HG03457 (cell line): Measurements from ENCODE around the gene QPRT.
"Not testable (repeated sequence)": the region's sequence is repeated elsewhere in the genome, so short reads cannot be mapped to it uniquely, and the experiment has no call there.

Experiments
- ATAC-seq: cut with Tn5 transposase; IDR thresholded peaks from one replicate; pipeline ENCODE4 v1.9.1; 2021; ENCODE audit warnings: moderate number of reproducible peaks; ENCODE audit not compliant: unreplicated experiment

QPRT gene

GRCh38 chr16:29662000-29662728 is 16.8 kb upstream of the QPRT start:
- no peak for ATAC-seq

GRCh38 chr16:29662729-29663015 is 16.3 kb upstream of the QPRT start:
- ATAC-seq, result no peak

DNA sequence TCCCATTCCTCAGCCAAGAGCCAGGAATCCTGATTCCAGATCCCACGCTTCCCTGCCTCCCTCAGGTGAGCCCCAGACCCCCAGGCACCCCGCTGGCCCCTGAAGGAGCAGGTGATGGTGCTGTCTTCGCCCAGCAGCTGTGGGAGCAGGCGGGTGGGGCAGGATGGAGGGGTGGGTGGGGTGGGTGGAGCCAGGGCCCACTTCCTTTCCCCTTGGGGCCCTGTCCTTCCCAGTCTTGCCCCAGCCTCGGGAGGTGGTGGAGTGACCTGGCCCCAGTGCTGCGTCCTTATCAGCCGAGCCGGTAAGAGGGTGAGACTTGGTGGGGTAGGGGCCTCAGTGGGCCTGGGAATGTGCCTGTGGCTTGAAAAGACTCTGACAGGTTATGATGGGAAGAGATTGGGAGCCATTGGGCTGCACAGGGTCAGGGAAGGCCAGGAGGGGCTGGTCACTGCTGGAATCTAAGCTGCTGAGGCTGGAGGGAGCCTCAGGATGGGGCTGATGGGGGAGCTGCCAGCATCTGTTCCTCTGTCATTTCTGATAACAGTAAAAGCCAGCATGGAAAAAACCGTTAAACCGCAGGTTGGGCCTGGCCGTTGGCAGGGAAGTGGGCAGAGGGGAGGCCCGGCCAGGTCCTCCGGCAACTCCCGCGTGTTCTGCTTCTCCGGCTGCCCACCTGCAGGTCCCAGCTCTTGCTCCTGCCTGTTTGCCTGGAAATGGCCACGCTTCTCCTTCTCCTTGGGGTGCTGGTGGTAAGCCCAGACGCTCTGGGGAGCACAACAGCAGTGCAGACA is 15.8 kb upstream of the QPRT start, which contains the start of gene SPN:
Gene SPN, plus strand, starts transcription at position 232 of the 791 bp plus-strand sequence. Its CDS starts 482 bp downstream, at position 714.
- no peak for ATAC-seq

GRCh38 chr16:29663807-29664090 is 15.2 kb upstream of the QPRT start:
- no peak for ATAC-seq

- no peak for ATAC-seq
These were observed 14.7 kb upstream of the QPRT start for GRCh38 chr16:29664091-29664921.

DNA sequence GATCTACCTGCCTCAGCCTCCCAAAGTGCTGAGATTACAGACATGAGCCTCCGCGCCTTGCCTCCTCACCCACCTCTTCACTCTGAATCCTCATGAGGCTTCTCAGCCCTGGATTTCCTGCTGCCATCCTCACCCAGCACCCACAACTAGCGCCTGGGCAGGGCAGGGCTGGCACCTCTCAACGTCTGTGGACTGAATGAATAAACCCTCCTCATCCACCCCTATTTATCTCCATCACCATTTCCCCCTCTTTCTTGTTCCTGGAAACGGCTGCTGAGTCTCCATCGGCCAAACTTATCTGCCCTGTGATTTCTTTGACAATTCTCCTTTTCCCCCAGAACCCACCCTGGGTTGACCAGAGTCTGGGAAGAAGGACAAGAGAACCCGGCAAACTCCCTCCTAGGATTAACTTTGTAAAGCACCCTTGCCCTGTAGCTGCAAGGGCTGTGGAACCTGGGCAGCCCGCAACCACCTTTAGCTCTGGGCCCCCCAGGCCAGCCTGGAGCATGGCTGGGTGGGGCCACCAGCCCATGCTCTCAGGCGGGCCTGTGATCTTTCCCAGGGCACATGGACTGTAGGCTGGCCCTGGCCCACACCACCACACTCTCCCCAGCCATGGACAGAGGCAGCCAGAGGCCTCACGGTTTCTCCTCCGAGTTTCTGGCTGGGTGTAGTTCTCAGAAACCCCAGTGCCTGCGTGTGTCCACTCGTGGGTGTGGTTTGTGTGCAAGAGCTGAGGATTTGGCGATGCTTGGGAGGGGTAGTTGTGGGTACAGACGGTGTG is 13.5 kb upstream of the QPRT start:
- no peak for ATAC-seq

DNA sequence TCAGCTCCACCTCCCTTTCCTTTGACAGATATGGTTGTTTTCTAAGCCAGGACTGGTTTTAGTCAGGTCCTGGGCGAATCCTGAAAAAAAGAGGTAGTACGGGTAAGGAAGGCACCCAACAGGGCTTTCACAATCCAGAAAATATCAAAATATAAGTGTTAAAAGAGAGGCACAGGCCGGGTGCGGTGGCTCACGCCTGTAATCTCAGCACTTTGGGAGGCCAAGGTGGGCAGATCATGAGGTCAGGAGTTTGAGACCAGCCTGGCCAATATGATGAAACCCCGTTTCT is 11.7 kb upstream of the QPRT start:
- ATAC-seq, result not testable (repeated sequence)

DNA sequence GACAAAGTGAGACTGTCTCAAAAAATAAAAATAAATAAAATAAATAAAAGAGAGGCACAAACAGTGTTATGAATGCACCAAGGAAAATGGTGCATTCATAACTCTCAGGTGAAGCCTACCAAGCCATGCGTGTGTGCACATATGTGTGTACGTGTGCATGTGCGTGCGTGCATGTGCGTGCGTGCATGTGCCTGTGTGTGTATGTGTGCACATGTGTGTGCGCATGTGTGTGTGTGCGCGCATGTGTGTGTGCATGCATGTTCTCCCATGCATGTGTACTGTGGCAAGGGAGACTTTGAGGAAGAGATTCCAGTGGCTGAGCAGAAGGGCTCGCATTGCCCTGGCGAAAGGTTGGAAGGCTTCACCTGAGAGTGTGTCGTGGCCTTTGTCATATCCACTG is 11.2 kb upstream of the QPRT start:
- no peak for ATAC-seq

GRCh38 chr16:29668267-29668666 is 10.7 kb upstream of the QPRT start:
- ATAC-seq, result no peak

DNA sequence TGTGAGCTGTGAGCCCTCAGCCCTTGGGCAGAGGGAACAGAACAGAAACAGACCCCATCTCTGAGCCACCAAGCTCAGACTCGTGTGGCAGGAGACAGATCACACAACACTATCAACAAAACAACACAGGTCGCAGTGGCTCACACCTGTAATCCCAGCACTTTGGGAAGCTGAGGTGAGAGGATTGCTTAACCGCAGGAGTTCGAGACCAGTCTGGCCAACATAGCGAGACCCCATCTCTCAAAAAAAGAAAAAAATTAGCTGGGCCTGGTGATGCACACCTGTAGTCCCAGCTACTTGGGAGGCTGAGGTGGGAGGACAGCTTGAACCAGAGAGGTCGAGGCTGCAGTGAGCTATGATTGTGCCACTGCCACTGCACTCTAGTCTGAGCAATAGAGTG is 5.5 kb upstream of the QPRT start:
- no peak for ATAC-seq

- ATAC-seq, result no peak
These were observed 4.8 kb upstream of the QPRT start for GRCh38 chr16:29674188-29674587.

GRCh38 chr16:29675811-29676643 is 3.0 kb upstream of the QPRT start:
- ATAC-seq, result no peak

DNA sequence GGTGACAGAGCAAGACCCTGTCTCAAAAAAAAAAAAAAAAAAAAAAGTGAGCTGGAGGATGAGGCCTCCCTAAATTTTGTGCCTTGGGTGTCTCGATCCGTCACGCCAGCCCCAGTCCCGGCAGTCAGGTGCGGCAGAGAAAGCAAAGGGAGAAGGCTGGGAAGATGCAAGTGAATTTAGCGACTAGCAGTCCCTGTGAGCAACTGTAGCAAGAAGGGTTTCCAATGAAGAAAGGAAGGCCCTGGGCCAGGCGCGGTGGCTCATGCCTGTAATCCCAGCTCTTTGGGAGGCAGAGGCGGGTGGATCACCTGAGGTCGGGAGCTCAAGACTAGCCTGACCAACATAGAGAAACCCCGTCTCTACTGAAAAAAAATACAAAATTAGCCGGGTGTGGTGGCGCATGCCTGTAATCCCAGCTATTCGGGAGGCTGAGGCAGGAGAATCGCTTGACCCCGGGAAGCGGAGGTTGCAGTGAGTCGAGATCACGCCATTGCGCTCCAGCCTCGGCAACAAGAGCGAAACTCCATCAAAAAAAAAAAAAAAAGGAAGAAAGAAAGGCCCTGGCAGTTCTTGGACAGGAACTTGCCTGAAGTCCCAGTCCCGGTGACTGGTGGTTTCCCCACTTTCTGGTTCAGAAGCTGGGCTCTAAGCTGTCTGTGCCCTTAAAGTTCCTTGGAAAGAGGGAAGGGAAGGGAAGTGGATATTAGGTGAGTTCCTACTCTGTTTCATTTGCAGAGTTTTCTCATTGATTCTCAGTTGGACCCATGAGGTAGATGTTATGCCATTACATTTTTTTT is 1.8 kb upstream of the QPRT start:
- ATAC-seq, result no peak

GRCh38 chr16:29680180-29680598 is 1.2 kb downstream of the QPRT start:
- no peak for ATAC-seq

- no peak for ATAC-seq
These were observed 4.6 kb downstream of the QPRT start for GRCh38 chr16:29683543-29684090.

DNA sequence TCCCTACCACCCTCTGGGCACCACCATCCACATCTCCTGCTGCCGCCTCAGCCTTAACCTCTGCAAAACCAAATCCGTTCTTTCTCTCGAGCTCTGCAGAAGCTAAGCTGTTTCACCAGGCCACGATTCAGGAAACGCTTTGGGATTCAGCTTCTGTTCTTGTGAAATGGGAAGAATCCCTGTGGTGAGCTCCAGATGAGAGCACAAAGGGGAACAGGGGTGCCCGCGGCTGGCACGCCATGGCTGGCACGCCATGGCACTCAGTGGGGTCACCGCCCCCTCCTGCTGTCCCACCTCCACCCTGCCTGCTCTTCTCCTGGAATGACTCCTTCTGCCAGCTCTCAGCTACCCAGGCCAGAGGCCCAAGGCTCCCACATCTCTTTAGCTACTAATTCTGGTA is 5.7 kb downstream of the QPRT start:
- ATAC-seq, result no peak

GRCh38 chr16:29686740-29687332 is 7.9 kb downstream of the QPRT start:
- no peak for ATAC-seq

DNA sequence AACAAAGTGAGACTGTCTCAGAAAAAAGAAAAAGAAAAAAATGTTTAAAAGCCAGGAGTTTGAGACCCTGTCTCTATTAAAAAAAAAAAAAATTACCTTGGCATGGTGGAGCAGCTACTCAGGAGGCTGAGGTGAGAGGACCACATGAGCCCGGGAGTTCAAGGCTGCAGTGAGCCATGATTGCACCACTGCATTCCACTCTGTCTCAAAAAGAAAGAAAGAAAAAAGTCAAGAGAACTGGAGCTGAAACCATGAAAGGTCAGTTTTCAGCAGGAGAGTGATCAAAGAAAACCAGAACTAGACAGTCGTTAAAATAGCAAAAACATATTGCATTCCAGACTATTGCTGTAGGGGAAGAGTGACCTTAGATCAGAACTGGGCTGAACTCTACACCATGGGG is 8.8 kb downstream of the QPRT start:
- no peak for ATAC-seq

DNA sequence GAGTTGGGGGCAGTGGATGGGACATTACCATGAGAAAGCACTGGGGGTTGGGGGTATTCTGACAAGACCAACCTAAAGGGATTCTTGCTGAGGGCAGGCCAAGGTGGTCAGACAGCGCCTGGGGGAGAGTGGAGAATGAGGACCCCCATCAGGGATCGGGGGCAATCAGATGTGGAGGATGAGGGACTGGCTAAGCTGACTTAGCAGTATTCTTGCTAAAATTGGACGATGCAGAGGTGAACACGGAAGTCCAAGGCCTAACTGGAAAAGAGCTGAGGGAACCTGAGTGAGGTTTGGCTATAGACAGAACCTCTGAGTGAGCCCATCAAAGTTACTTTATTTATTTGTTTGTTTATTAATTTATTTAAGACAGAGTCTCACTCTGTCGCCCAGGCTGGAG is 9.2 kb downstream of the QPRT start:
- no peak for ATAC-seq
